Thyroid gland (tissue), 4 donors: ENCODE results near the gene CST11.

Source experiments
- CTCF ChIP-seq, 6 experiments: fragments of 200-600 bp in 3 of 6; fragments of 450-650 bp in 3 of 6; sonication (generic) in 3 of 6; IDR thresholded peaks; one replicate each; pipeline ENCODE4 v1.5.1; 2016 to 2019; ENCODE audit warnings: antibody characterized with exemption in 6 of 6, mild to moderate bottlenecking in 2 of 6, inconsistent platforms in 1 of 6, moderate library complexity in 1 of 6
- POLR2A ChIP-seq, 2 donors: fragments of 450-650 bp; IDR thresholded peaks; one replicate each; pipeline ENCODE4 v1.6.1; 2017; ENCODE audit warnings: antibody characterized with exemption in 2 of 2, mild to moderate bottlenecking in 2 of 2, moderate library complexity in 1 of 2

GRCh38 chr20:23484081-23484480 lies 31.4 kb upstream of the CST11 start:
- TF ChIP-seq CTCF (IDR thresholded peaks at IDR 0.05) (no peak), POLR2A (IDR thresholded peaks at IDR 0.05) (no peak)
